Activated CD4-positive, alpha-beta memory T cell treated with anti-CD3 and anti-CD28 coated beads, Interleukin-2, amount 10 ng/mL, durations not matched to agents 7 days and 5 days (primary cell): ENCODE measurements around the gene KAT8. TPM values are rescaled to one million over a fixed set of nuclear protein-coding genes. Genes with fewer than 3 reads are reported as not detected.

Experiments used
- CTCF ChIA-PET: fragments of 350-600 bp; sonication (Branson Sonifier 250); formaldehyde crosslinking; loops from one replicate; lab custom pipeline; 2021; ENCODE audit warnings: antibody characterized with exemption, inconsistent platforms; lab: Charles Lee
- POLR2A ChIA-PET: fragments of 350-600 bp; sonication (Branson Sonifier 250); formaldehyde crosslinking; loops from one replicate; lab custom pipeline; 2021; ENCODE audit warnings: antibody characterized with exemption; lab: Charles Lee
- DNase-seq: peaks from one replicate; pipeline ENCODE4 v3.0.0-alpha.2; 2020
- H3K27ac Mint-ChIP-seq: one replicate; pipeline ENCODE4 v1.8.0; 2021; ENCODE audit warnings: mild to moderate bottlenecking, mixed read lengths
- H3K27me3 Mint-ChIP-seq: one replicate; pipeline ENCODE4 v1.8.0; 2021; ENCODE audit warnings: mixed read lengths
- H3K36me3 Mint-ChIP-seq: one replicate; pipeline ENCODE4 v1.8.0; 2021; ENCODE audit warnings: low read depth, mixed read lengths
- H3K4me1 Mint-ChIP-seq: one replicate; pipeline ENCODE4 v1.8.0; 2021; ENCODE audit warnings: mixed read lengths
- H3K4me3 Mint-ChIP-seq: one replicate; pipeline ENCODE4 v1.8.0; 2021; ENCODE audit warnings: mild to moderate bottlenecking, mixed read lengths
- H3K9me3 Mint-ChIP-seq: one replicate; pipeline ENCODE4 v1.8.0; 2021; ENCODE audit warnings: mixed read lengths
- total RNA-seq, 2 experiments: library from RNA; stranded (reverse); gene quantifications; one replicate each; pipeline ENCODE4 v1.2.3, GENCODE V29; 2021

KAT8 gene
- total RNA-seq, 2 experiments from 2014 or later: 43.7 to 44.3 TPM

- POLR2A ChIA-PET: interaction anchor here (1.4 kb wide), 1 partner anchor 38 kb away, joined by 3 read pairs; the partner anchor contains the start of genes ZNF646 and ZNF668
These were observed 5.5 kb upstream of the KAT8 start for GRCh38 chr16:31111881-31112466.

GRCh38 chr16:31112711-31113110 is 4.8 kb upstream of the KAT8 start:
- peaks cover 23% of the 10 kb centered on the region for H3K36me3 Mint-ChIP-seq
- DNase-seq: no peak
- H3K4me3 Mint-ChIP-seq: no peak overlapping the region
- no peaks in the 10 kb centered on the region for H3K27me3 Mint-ChIP-seq
- H3K27ac Mint-ChIP-seq: no peak overlapping the region
- H3K9me3 Mint-ChIP-seq: no peaks in the 10 kb centered on the region
- POLR2A ChIA-PET: no interaction called here
- H3K4me1 Mint-ChIP-seq: peaks cover 39% of the 10 kb centered on the region
- CTCF ChIA-PET: no interaction called here

More at GRCh38 chr16:31111881-31112466, 5.5 kb upstream of the KAT8 start:
- Mint-ChIP-seq H3K27ac (no peak overlapping the region), H3K4me1 (peaks cover 41% of the 10 kb centered on the region), H3K4me3 (no peak overlapping the region), H3K36me3 (peaks cover 23% of the 10 kb centered on the region), H3K27me3 (no peaks in the 10 kb centered on the region), H3K9me3 (no peaks in the 10 kb centered on the region)
- no peak for DNase-seq
- CTCF ChIA-PET: no interaction called here

- POLR2A ChIA-PET: no interaction called here
- H3K4me1 Mint-ChIP-seq: peaks cover 41% of the 10 kb centered on the region
- H3K27me3 Mint-ChIP-seq: no peaks in the 10 kb centered on the region
- H3K27ac Mint-ChIP-seq: peak overlapping the region; percentile 55
- CTCF ChIA-PET: no interaction called here
- peaks cover 23% of the 10 kb centered on the region for H3K36me3 Mint-ChIP-seq
- DNase-seq: no peak
- no peaks in the 10 kb centered on the region for H3K9me3 Mint-ChIP-seq
- H3K4me3 Mint-ChIP-seq: no peak overlapping the region
These were observed 4.0 kb upstream of the KAT8 start for GRCh38 chr16:31113121-31114120.

GRCh38 chr16:31114468-31114867 is 3.0 kb upstream of the KAT8 start:
- Mint-ChIP-seq H3K9me3 (no peaks in the 10 kb centered on the region), H3K27me3 (no peaks in the 10 kb centered on the region), H3K36me3 (peaks cover 26% of the 10 kb centered on the region), H3K4me3 (no peak overlapping the region), H3K4me1 (peaks cover 42% of the 10 kb centered on the region), H3K27ac (no peak overlapping the region)
- ChIA-PET POLR2A (interaction anchor here (1.2 kb wide), 1 partner anchor 66 kb away, joined by 3 read pairs; the partner anchor contains the start of gene FUS), CTCF (no interaction called here)
- DNase-seq: no peak

- H3K4me3 Mint-ChIP-seq: peak overlapping the region; percentile 73
- peaks cover 29% of the 10 kb centered on the region for H3K4me1 Mint-ChIP-seq
- peaks cover 22% of the 10 kb centered on the region for H3K36me3 Mint-ChIP-seq
- no peak for DNase-seq
- no peaks in the 10 kb centered on the region for H3K9me3 Mint-ChIP-seq
- no peaks in the 10 kb centered on the region for H3K27me3 Mint-ChIP-seq
- peak overlapping the region; percentile 78 for H3K27ac Mint-ChIP-seq
- CTCF ChIA-PET: interaction anchor here (0.8 to 7.2 kb wide), 9 partner anchors 11 to 325 kb away, joined by 3 to 71 read pairs (median 5); partner anchors contain the start of genes HSD3B7, ZNF646 and ZNF668
- POLR2A ChIA-PET: interaction anchor here (0.8 to 2.5 kb wide), 17 partner anchors 10 to 583 kb away, joined by 3 to 43 read pairs (median 4); partner anchors contain the start of genes BCKDK, FUS, HSD3B7 and ZNF646
These were observed 1.0 kb downstream of the KAT8 start for GRCh38 chr16:31118223-31119155.

GRCh38 chr16:31120129-31120528 is 2.7 kb downstream of the KAT8 start:
- Mint-ChIP-seq H3K4me3 (no peak overlapping the region), H3K36me3 (peaks cover 27% of the 10 kb centered on the region), H3K27me3 (no peaks in the 10 kb centered on the region), H3K27ac (no peak overlapping the region), H3K4me1 (peaks cover 20% of the 10 kb centered on the region), H3K9me3 (no peaks in the 10 kb centered on the region)
- no peak for DNase-seq
- POLR2A ChIA-PET: interaction anchor here (1.6 kb wide), 1 partner anchor 60 kb away, joined by 8 read pairs; the partner anchor contains the start of gene FUS
- CTCF ChIA-PET: interaction anchor here (7.2 kb wide), 1 partner anchor 23 kb away, joined by 71 read pairs; no protein-coding TSS in a partner anchor

- no peaks in the 10 kb centered on the region for H3K27me3 Mint-ChIP-seq
- peaks cover 22% of the 10 kb centered on the region for H3K36me3 Mint-ChIP-seq
- no peak overlapping the region for H3K27ac Mint-ChIP-seq
- CTCF ChIA-PET: interaction anchor here (1.4 to 1.6 kb wide), 2 partner anchors 11 to 141 kb away, joined by 3 to 4 read pairs; no protein-coding TSS in a partner anchor
- no peaks in the 10 kb centered on the region for H3K9me3 Mint-ChIP-seq
- DNase-seq: no peak
- POLR2A ChIA-PET: no interaction called here
- H3K4me1 Mint-ChIP-seq: peaks cover 1% of the 10 kb centered on the region
- H3K4me3 Mint-ChIP-seq: no peak overlapping the region
These were observed 8.4 kb downstream of the KAT8 start for GRCh38 chr16:31125844-31126243.

GRCh38 chr16:31127182-31127581 is 9.7 kb downstream of the KAT8 start:
- CTCF ChIA-PET: interaction anchor here (0.9 to 1.6 kb wide), 2 partner anchors 15 to 143 kb away, joined by 3 to 4 read pairs; no protein-coding TSS in a partner anchor
- POLR2A ChIA-PET: interaction anchor here (1.1 kb wide), 2 partner anchors 10 to 15 kb away, joined by 3 to 4 read pairs; partner anchors contain the start of gene KAT8

GRCh38 chr16:31128711-31129567 is 11.5 kb downstream of the KAT8 start:
- peaks cover 14% of the 10 kb centered on the region for H3K36me3 Mint-ChIP-seq
- DNase-seq: no peak
- H3K4me3 Mint-ChIP-seq: no peak overlapping the region
- ChIA-PET POLR2A (interaction anchor here (1.9 to 2.0 kb wide), 2 partner anchors 11 to 13 kb away, joined by 4 to 7 read pairs; partner anchors contain the start of gene KAT8), CTCF (interaction anchor here (1.3 to 1.8 kb wide), 2 partner anchors 12 to 13 kb away, joined by 4 to 11 read pairs; partner anchors contain the start of gene KAT8)
- no peaks in the 10 kb centered on the region for H3K27me3 Mint-ChIP-seq
- H3K9me3 Mint-ChIP-seq: no peaks in the 10 kb centered on the region
- H3K4me1 Mint-ChIP-seq: peaks cover 1% of the 10 kb centered on the region
- H3K27ac Mint-ChIP-seq: peak overlapping the region; percentile 58

More at GRCh38 chr16:31127182-31127581, 9.7 kb downstream of the KAT8 start:
- H3K27ac Mint-ChIP-seq: no peak overlapping the region
- H3K9me3 Mint-ChIP-seq: no peaks in the 10 kb centered on the region
- H3K4me3 Mint-ChIP-seq: no peak overlapping the region
- no peaks in the 10 kb centered on the region for H3K27me3 Mint-ChIP-seq
- DNase-seq: no peak
- peaks cover 1% of the 10 kb centered on the region for H3K4me1 Mint-ChIP-seq
- H3K36me3 Mint-ChIP-seq: peaks cover 16% of the 10 kb centered on the region

- H3K36me3 Mint-ChIP-seq: peaks cover 13% of the 10 kb centered on the region
- H3K4me3 Mint-ChIP-seq: no peak overlapping the region
- ChIA-PET POLR2A (interaction anchor here (1.9 to 2.0 kb wide), 2 partner anchors 12 kb away, joined by 4 to 7 read pairs; partner anchors contain the start of gene KAT8), CTCF (interaction anchor here (1.3 to 1.8 kb wide), 2 partner anchors 12 to 13 kb away, joined by 4 to 11 read pairs; partner anchors contain the start of gene KAT8)
- DNase-seq: no peak
- H3K4me1 Mint-ChIP-seq: peaks cover 1% of the 10 kb centered on the region
- H3K27me3 Mint-ChIP-seq: no peaks in the 10 kb centered on the region
- H3K27ac Mint-ChIP-seq: no peak overlapping the region
- H3K9me3 Mint-ChIP-seq: no peaks in the 10 kb centered on the region
These were observed 12.3 kb downstream of the KAT8 start for GRCh38 chr16:31129568-31130335.
